Adrenal gland (tissue), 12 donors: ENCODE measurements around the gene CBX7. TPM values are rescaled to one million over a fixed set of nuclear protein-coding genes. Genes with fewer than 3 reads are reported as not detected.

Experiments used
- DNase-seq, 7 donors: peaks; one replicate each; pipeline ENCODE4 v3.0.0-alpha.2; 2019 to 2020
- H3K27ac ChIP-seq, 5 donors: fragments of 200-600 bp; sonication (generic) in 4 of 5; 1 replicate in 3 of 5; 2 replicates in 2 of 5; pipeline versions ENCODE4 v1.5.1 to v1.8.0; 2016 to 2020; ENCODE audit warnings: mild to moderate bottlenecking in 1 of 5
- H3K27me3 ChIP-seq: fragments of 200-600 bp; 2 replicates; pipeline ENCODE4 v1.8.0; 2021
- H3K36me3 ChIP-seq, 2 donors: fragments of 200-600 bp; replicated peaks in 1 of 2; 1 replicate in 1 of 2; 2 replicates in 1 of 2; pipeline versions ENCODE4 v1.5.1 to v1.8.0; 2018 to 2022
- H3K4me1 ChIP-seq, 2 donors: fragments of 200-600 bp; replicated peaks in 1 of 2; 1 replicate in 1 of 2; 2 replicates in 1 of 2; pipeline versions ENCODE4 v1.5.1 to v1.8.0; 2018 to 2021
- H3K4me3 ChIP-seq, 4 donors: fragments of 200-600 bp; sonication (generic) in 3 of 4; one replicate each; pipeline ENCODE4 v1.5.1; 2016 to 2018
- H3K9me3 ChIP-seq, 3 donors: fragments of 200-600 bp; sonication (generic) in 1 of 3; replicated peaks in 1 of 3; 1 replicate in 2 of 3; 2 replicates in 1 of 3; pipeline versions ENCODE4 v1.5.1 to v1.8.0; 2016 to 2021
- POLR2A ChIP-seq, 2 donors: fragments of 450-650 bp; IDR thresholded peaks; one replicate each; pipeline ENCODE4 v1.6.1; 2017; ENCODE audit warnings: antibody characterized with exemption in 2 of 2, mild to moderate bottlenecking in 2 of 2, moderate library complexity in 1 of 2
- WGBS, 4 donors: extraction: QIAGEN DNeasy Blood & Tissue Kit in 2 of 4; methylation state at CpG; one replicate each; pipeline versions ENCODE4 v1.1.5 to v1.1.7; 2013 to 2017; 5-methylcytosine and 5-hydroxymethylcytosine counted together
- intact Hi-C, 2 donors: fragments of 100-400 bp; cut with DNase I; formaldehyde crosslinking; loops; one replicate each; pipeline versions ENCODE4 v1.14.1 to v1.15.0; 2022 to 2023
- polyA plus RNA-seq, 3 donors: library from polyadenylated mRNA; stranded (reverse); fragments of 200-250 nt in 2 of 3; fragments of 350-450 nt in 1 of 3; fragmentation: Illumina TruSeq in 1 of 3; extraction: RNeasy Lipid Tissue Mini Kit (QIAGEN cat#74804) in 1 of 3; gene quantifications; one replicate each; pipeline ENCODE4 v1.2.3, GENCODE V29; 2013 to 2014
- total RNA-seq, 9 donors: library from RNA; depleted of rRNA in 4 of 9; stranded (reverse); fragments of >200 nt in 4 of 9; fragments of 120-200 nt in 1 of 9; fragmentation: NEBNext Ultra II Directional in 1 of 9; extraction: Animal tissue kit (Norgen Biotek cat#: 25700) in 1 of 9; gene quantifications; one replicate each; pipeline versions ENCODE4 v1.1.0 to v1.2.4, GENCODE V29; 2013 to 2023
- TF ChIP-seq, protein P1 (sequence below), 6 experiments: fragments of 450-650 bp in 4 of 6; fragments of 200-600 bp in 2 of 6; sonication (generic) in 1 of 6; IDR thresholded peaks; 1 replicate in 5 of 6; 2 replicates in 1 of 6; pipeline versions ENCODE4 v1.5.1 to v1.8.0; 2016 to 2021; ENCODE audit warnings: antibody characterized with exemption in 6 of 6, mild to moderate bottlenecking in 2 of 6, moderate library complexity in 1 of 6
- donor health status: healthy with polysubstance abuse.
- donor health status: Bipolar disorder and iron deficiency.
- donor health status: DM: yes; HTN: yes; CAD: no.
- donor health status: DM: no; HTN: no; CAD: no.
- donor health status: DM: no; HTN: no; CAD: no.
- donor health status: DM: yes; HTN: yes; CAD: no.

The CBX7 gene
- total and polyA plus RNA-seq, 12 donors: 2.7 to 89.2 (median 51.5) TPM

DNA sequence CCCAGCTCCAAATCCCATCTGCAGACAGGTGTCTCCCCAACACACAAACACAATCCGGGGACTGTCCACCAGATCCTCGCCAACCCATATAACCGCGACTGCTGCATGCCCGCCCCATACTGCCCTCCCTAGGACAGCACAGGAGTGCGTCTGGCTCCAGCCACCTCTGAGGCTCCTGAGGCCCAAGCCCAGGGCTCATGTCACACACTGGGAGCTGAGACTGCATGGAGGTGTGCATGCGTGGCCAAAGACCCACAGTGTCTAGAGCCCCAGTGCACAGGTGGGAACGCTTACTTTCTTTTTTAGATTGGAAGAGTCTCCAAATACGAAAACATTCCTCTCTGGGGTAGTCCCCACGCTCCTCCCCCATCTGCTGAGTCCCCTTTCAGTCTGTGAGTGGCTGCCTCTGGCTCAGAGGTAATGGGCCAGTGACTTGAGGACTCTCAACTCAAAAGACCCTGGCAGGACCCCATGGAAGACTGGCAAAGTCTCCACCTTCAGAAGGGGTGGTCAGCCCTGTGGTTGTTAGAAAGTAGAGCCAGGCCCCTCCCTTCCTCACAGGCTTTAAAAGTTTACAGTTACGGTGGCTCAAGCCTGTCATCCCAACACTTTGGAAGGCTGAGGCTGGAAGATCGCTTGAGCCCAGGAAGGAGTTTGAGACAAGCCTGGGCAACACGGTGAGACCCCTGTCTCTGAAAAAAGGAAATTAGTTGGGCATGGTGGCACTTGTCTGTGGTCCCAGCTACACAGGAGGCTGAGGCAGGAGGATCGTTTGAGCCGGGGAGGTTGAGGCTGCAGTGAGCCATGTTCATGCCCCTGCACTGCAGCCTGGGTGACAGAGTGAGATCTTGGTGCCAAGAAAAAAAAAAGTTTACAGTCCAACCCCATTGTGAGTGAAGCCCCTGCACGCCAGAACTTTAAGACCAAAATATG, 2.3 kb downstream of the CBX7 start:
- Histone ChIP-seq H3K4me3 (no peak overlapping the region), H3K27ac (peak overlapping the region in 2 of 5 donors; percentile 85 to 93), H3K9me3 (no peaks in the 10 kb centered on the region), H3K27me3 (no peaks in the 10 kb centered on the region), H3K4me1 (peaks cover 15 to 38% of the 10 kb centered on the region in 2 donors), H3K36me3 (no peaks in the 10 kb centered on the region)
- intact Hi-C loops: no loop called here
- 79 to 95% (median 83%) methylated on average over 10 to 16 of the region's 16 CpGs for WGBS, 4 donors
- peak in 1 of 7 donors; percentile 23 for DNase-seq
- no peak for TF ChIP-seq POLR2A (IDR thresholded peaks at IDR 0.05)
- TF ChIP-seq, protein P1, sequence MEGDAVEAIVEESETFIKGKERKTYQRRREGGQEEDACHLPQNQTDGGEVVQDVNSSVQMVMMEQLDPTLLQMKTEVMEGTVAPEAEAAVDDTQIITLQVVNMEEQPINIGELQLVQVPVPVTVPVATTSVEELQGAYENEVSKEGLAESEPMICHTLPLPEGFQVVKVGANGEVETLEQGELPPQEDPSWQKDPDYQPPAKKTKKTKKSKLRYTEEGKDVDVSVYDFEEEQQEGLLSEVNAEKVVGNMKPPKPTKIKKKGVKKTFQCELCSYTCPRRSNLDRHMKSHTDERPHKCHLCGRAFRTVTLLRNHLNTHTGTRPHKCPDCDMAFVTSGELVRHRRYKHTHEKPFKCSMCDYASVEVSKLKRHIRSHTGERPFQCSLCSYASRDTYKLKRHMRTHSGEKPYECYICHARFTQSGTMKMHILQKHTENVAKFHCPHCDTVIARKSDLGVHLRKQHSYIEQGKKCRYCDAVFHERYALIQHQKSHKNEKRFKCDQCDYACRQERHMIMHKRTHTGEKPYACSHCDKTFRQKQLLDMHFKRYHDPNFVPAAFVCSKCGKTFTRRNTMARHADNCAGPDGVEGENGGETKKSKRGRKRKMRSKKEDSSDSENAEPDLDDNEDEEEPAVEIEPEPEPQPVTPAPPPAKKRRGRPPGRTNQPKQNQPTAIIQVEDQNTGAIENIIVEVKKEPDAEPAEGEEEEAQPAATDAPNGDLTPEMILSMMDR (IDR thresholded peaks at IDR 0.05): no peak

DNA sequence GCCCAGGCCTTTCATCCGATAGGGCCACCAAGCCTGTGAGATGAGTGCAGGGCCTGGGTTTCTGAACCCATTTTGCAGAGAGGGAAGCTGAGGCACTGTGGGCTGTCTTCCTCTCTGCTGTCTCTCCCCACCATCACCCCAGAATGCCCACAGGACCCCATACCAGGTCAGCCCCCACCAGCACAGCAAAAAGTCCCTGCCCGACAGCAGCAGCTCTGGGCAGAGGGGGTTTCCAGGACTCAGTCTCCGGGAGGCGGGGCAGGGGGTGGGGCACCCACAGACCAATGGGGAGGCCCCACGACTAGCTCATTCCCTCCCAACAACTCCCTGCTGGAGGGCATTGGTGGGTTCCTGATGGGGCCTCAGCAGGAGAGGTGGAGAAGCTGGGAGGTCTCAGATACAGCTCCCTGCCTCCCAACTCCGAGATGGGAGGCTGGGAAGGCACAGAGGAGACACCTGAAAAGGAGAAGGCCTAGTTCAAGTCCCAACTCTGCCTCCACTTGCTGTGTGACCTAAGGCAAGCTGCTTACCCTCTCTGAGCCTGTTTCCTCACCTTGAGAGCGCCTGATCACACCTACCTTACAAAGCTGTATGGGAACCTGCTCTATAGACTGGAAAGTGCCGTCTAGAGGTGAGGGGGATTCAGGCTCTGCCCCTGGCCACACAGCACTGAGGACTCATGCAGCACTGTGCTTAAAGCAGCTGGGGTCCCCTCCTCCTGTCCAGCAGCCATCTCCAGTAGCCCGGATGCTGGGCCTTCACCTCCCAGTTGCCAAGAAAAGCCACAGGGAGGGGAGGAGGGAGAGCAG, 3.5 kb downstream of the CBX7 start:
- intact Hi-C loops: no loop called here
- Histone ChIP-seq H3K27ac (peak overlapping the region in 3 of 5 donors; percentile 5 to 93 (median 79)), H3K4me3 (no peak overlapping the region), H3K9me3 (no peaks in the 10 kb centered on the region), H3K27me3 (no peaks in the 10 kb centered on the region), H3K36me3 (no peaks in the 10 kb centered on the region), H3K4me1 (peaks cover 23 to 49% of the 10 kb centered on the region in 2 donors)
- peak in 3 of 7 donors; percentile 24 to 76 (median 37) for DNase-seq
- TF ChIP-seq, protein P1 (IDR thresholded peaks at IDR 0.05): no peak
- TF ChIP-seq POLR2A (IDR thresholded peaks at IDR 0.05): no peak
- WGBS, 4 donors: 67 to 74% (median 71%) methylated on average over 2 to 9 of the region's 9 CpGs

- Histone ChIP-seq H3K4me3 (no peak overlapping the region), H3K4me1 (peaks cover 25 to 47% of the 10 kb centered on the region in 2 donors), H3K27ac (peak overlapping the region in 2 of 5 donors; percentile 79 to 93), H3K36me3 (no peaks in the 10 kb centered on the region), H3K9me3 (no peaks in the 10 kb centered on the region), H3K27me3 (no peaks in the 10 kb centered on the region)
- WGBS, 4 donors: 80 to 87% (median 83%) methylated on average over 7 to 16 of the region's 16 CpGs
- DNase-seq: peak in 1 of 7 donors; percentile 24
- TF ChIP-seq POLR2A (IDR thresholded peaks at IDR 0.05): no peak
- TF ChIP-seq, protein P1 (IDR thresholded peaks at IDR 0.05): no peak
- intact Hi-C loops: no loop called here
Measured at GRCh38 chr22:39148026-39148726, 4.3 kb downstream of the CBX7 start.
